ENCODE results near the gene PSMB2. TPM values are rescaled to one million over a fixed set of nuclear protein-coding genes. Genes with fewer than 3 reads are reported as not detected.

PSMB2 gene
- total RNA-seq, 2 experiments from 2014 or later, result 28.7 to 86.3 TPM

GRCh38 chr1:35557118-35557610 lies 84.2 kb downstream of the PSMB2 start, which contains the start of gene KIAA0319L:
KIAA0319L (minus strand) TSS chr1:35557403; CDS start chr1:35554491, 2,912 bp downstream.
- H3K27ac ChIP-seq (ENCODE audit: low read depth, low read length, poor library complexity, severe bottlenecking), result peak within 1 kb of the TSS; percentile 68
- ChIA-PET CTCF (ENCODE audit: unreplicated experiment) (interaction anchor here (0.6 to 1.5 kb wide), 2 partner anchors 76 to 170 kb away, joined by 3 to 4 read pairs; no protein-coding TSS in a partner anchor), POLR2A (interaction anchor here (0.6 to 1.0 kb wide), 2 partner anchors 20 to 102 kb away, joined by 6 read pairs; no protein-coding TSS in a partner anchor)
- peaks cover 21% of the 10 kb centered on the region for H3K36me3 ChIP-seq (ENCODE audit: insufficient read depth, low read length)
- peak within 1 kb of the TSS; percentile 98 for H3K4me2 ChIP-seq (ENCODE audit: low read length)
- peaks cover 11% of the 10 kb centered on the region; the same call in 1 of the 2 replicates for H3K79me2 ChIP-seq (ENCODE audit: insufficient read depth, low read depth, low read length)
- H3K9me2 ChIP-seq (ENCODE audit: insufficient read depth, low read length), result no peaks in the 10 kb centered on the region
- H3K4me1 ChIP-seq (ENCODE audit: insufficient read depth, low read length, poor library complexity, severe bottlenecking), result peaks cover 25% of the 10 kb centered on the region
- H3K9me3 ChIP-seq (ENCODE audit: low read length), result no peaks in the 10 kb centered on the region
- DNase-seq (ENCODE audit: low spot score), result no peak
- TF ChIP-seq, protein P1, sequence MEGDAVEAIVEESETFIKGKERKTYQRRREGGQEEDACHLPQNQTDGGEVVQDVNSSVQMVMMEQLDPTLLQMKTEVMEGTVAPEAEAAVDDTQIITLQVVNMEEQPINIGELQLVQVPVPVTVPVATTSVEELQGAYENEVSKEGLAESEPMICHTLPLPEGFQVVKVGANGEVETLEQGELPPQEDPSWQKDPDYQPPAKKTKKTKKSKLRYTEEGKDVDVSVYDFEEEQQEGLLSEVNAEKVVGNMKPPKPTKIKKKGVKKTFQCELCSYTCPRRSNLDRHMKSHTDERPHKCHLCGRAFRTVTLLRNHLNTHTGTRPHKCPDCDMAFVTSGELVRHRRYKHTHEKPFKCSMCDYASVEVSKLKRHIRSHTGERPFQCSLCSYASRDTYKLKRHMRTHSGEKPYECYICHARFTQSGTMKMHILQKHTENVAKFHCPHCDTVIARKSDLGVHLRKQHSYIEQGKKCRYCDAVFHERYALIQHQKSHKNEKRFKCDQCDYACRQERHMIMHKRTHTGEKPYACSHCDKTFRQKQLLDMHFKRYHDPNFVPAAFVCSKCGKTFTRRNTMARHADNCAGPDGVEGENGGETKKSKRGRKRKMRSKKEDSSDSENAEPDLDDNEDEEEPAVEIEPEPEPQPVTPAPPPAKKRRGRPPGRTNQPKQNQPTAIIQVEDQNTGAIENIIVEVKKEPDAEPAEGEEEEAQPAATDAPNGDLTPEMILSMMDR (conservative IDR thresholded peaks at IDR 0.05; ENCODE audit: low read length), result no peak
- TF ChIP-seq EZH2phosphoT487 (IDR thresholded peaks at IDR 0.05; ENCODE audit: borderline replicate concordance, low read depth, low read length), result no peak
- peak within 1 kb of the TSS; percentile 99 for H3K4me3 ChIP-seq (ENCODE audit: low read depth, low read length, poor library complexity, severe bottlenecking)
- peak within 1 kb of the TSS; percentile 77 for H2AFZ ChIP-seq (ENCODE audit: low read length)
- intact Hi-C loops (cut with micrococcal nuclease; ENCODE audit: unreplicated experiment), result loop anchor here (1.0 to 5.0 kb wide), 2 partner anchors 50 to 212 kb away; partner anchors contain the start of gene CLSPN
- no TSS peak for BruUV-seq (replicated peaks)
- H4K20me1 ChIP-seq (ENCODE audit: insufficient read depth, low read length), result no peaks in the 10 kb centered on the region

- ChIA-PET POLR2A (interaction anchor here (0.6 to 0.8 kb wide), 5 partner anchors 12 to 102 kb away, joined by 3 to 6 read pairs (median 3); no protein-coding TSS in a partner anchor), CTCF (ENCODE audit: unreplicated experiment) (interaction anchor here (0.6 to 1.5 kb wide), 5 partner anchors 8 to 170 kb away, joined by 3 to 4 read pairs (median 3); no protein-coding TSS in a partner anchor)
- H4K20me1 ChIP-seq (ENCODE audit: insufficient read depth, low read length), result no peaks in the 10 kb centered on the region
- peaks cover 27% of the 10 kb centered on the region for H3K36me3 ChIP-seq (ENCODE audit: insufficient read depth, low read length)
- intact Hi-C loops (cut with micrococcal nuclease; ENCODE audit: unreplicated experiment), result loop anchor here (1.0 to 5.0 kb wide), 2 partner anchors 49 to 213 kb away; partner anchors contain the start of gene CLSPN
- peaks cover 25% of the 10 kb centered on the region for H3K4me1 ChIP-seq (ENCODE audit: insufficient read depth, low read length, poor library complexity, severe bottlenecking)
- H3K4me3 ChIP-seq (ENCODE audit: low read depth, low read length, poor library complexity, severe bottlenecking), result peak overlapping the region; percentile 99
- no peaks in the 10 kb centered on the region for H3K9me2 ChIP-seq (ENCODE audit: insufficient read depth, low read length)
- H3K9me3 ChIP-seq (ENCODE audit: low read length), result no peaks in the 10 kb centered on the region
- peaks cover 11% of the 10 kb centered on the region; the same call in 1 of the 2 replicates for H3K79me2 ChIP-seq (ENCODE audit: insufficient read depth, low read depth, low read length)
- peak overlapping the region; percentile 97 for H3K4me2 ChIP-seq (ENCODE audit: low read length)
- TF ChIP-seq, protein P1 (conservative IDR thresholded peaks at IDR 0.05; ENCODE audit: low read length), result no peak
- no peak for TF ChIP-seq EZH2phosphoT487 (IDR thresholded peaks at IDR 0.05; ENCODE audit: borderline replicate concordance, low read depth, low read length)
- H2AFZ ChIP-seq (ENCODE audit: low read length), result peak overlapping the region; percentile 77
- BruUV-seq (replicated peaks), result no TSS peak
- peak overlapping the region; percentile 68 for H3K27ac ChIP-seq (ENCODE audit: low read depth, low read length, poor library complexity, severe bottlenecking)
- DNase-seq (ENCODE audit: low spot score), result peak; percentile 39
Observed at GRCh38 chr1:35556484-35557117, 84.7 kb downstream of the PSMB2 start.
